ENCODE data around the gene VAT1. TPM values are rescaled to one million over a fixed set of nuclear protein-coding genes. Genes with fewer than 3 reads are reported as not detected.

Gene VAT1
- polyA plus RNA-seq, 1 donor from 2014 or later = 151 TPM

GRCh38 chr17:42980766-42981397 lies 41.3 kb downstream of the VAT1 start:
- H3K9ac ChIP-seq (ENCODE audit: low read length) = peak overlapping the region; percentile 95
- H3K27ac ChIP-seq (ENCODE audit: low read length) = peak overlapping the region; percentile 90
- no peaks in the 10 kb centered on the region for H3F3A ChIP-seq (ENCODE audit: insufficient read depth, low read length, poor library complexity, severe bottlenecking)
- TF ChIP-seq CTCF (IDR thresholded peaks at IDR 0.05; ENCODE audit: poor library complexity, severe bottlenecking) (peak; percentile 61), MXI1 (conservative IDR thresholded peaks at IDR 0.05; ENCODE audit: poor library complexity, severe bottlenecking) (peak; percentile 77), EP300 (conservative IDR thresholded peaks at IDR 0.05; ENCODE audit: poor library complexity, severe bottlenecking) (no peak), SMC3 (conservative IDR thresholded peaks at IDR 0.05; ENCODE audit: poor library complexity) (peak; percentile 33), TAF1 (IDR thresholded peaks at IDR 0.05; ENCODE audit: low read depth) (no peak), EZH2 (IDR thresholded peaks at IDR 0.05; ENCODE audit: borderline replicate concordance, insufficient read depth, low read length, poor library complexity, severe bottlenecking) (no peak), POLR2AphosphoS5 (IDR thresholded peaks at IDR 0.05) (peak; percentile 73), RAD21 (conservative IDR thresholded peaks at IDR 0.05) (no peak)
- TF ChIP-seq, protein P1, sequence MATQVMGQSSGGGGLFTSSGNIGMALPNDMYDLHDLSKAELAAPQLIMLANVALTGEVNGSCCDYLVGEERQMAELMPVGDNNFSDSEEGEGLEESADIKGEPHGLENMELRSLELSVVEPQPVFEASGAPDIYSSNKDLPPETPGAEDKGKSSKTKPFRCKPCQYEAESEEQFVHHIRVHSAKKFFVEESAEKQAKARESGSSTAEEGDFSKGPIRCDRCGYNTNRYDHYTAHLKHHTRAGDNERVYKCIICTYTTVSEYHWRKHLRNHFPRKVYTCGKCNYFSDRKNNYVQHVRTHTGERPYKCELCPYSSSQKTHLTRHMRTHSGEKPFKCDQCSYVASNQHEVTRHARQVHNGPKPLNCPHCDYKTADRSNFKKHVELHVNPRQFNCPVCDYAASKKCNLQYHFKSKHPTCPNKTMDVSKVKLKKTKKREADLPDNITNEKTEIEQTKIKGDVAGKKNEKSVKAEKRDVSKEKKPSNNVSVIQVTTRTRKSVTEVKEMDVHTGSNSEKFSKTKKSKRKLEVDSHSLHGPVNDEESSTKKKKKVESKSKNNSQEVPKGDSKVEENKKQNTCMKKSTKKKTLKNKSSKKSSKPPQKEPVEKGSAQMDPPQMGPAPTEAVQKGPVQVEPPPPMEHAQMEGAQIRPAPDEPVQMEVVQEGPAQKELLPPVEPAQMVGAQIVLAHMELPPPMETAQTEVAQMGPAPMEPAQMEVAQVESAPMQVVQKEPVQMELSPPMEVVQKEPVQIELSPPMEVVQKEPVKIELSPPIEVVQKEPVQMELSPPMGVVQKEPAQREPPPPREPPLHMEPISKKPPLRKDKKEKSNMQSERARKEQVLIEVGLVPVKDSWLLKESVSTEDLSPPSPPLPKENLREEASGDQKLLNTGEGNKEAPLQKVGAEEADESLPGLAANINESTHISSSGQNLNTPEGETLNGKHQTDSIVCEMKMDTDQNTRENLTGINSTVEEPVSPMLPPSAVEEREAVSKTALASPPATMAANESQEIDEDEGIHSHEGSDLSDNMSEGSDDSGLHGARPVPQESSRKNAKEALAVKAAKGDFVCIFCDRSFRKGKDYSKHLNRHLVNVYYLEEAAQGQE (IDR thresholded peaks at IDR 0.05; ENCODE audit: borderline replicate concordance) = no peak
- no peaks in the 10 kb centered on the region for H3K9me2 ChIP-seq (ENCODE audit: insufficient read depth, low read length)
- no peaks in the 10 kb centered on the region for H3K36me3 ChIP-seq (ENCODE audit: insufficient read depth, low read length)
- no peaks in the 10 kb centered on the region for H4K20me1 ChIP-seq (ENCODE audit: insufficient read depth)
- H3K4me3 ChIP-seq (ENCODE audit: low read length) = peak overlapping the region; percentile 99
- no peaks in the 10 kb centered on the region for H3K9me3 ChIP-seq (ENCODE audit: low read length)
- no peaks in the 10 kb centered on the region for H3K27me3 ChIP-seq (ENCODE audit: insufficient read depth, low read depth, low read length)
- peak overlapping the region; percentile 93 for H3K4me2 ChIP-seq (ENCODE audit: low read length)
- peaks cover 27% of the 10 kb centered on the region for H3K79me2 ChIP-seq (replicated peaks; ENCODE audit: insufficient read depth, low read length)
- peak overlapping the region; percentile 48 for H2AFZ ChIP-seq (ENCODE audit: low read depth, low read length)

DNA sequence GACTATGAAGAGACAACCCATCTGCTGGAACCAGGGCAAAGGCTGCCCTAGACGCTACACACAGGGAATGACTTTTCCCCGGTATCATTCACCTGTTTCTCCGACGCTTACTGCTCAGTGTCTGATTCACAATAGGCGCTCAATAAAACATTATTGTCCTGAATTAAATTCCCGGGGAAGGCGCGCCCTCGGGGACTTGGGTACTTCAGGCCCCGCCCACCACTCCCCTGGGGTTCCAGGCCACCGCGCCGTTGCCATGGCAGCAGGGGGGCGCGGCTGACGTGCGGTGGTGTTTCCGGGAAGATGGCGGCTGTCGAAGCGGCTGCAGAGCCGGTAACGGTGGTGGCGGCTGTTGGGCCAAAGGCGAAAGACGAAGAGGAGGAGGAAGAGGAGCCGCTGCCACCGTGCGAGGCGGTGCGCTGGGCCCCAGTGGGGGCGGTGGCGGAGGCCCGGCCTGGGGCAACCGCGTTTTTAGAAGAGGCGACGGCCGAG lies 41.9 kb downstream of the VAT1 start, which contains the start of gene RUNDC1:
Gene RUNDC1, plus strand, starts transcription at position 292 of the 492 bp plus-strand sequence. Its CDS starts 12 bp downstream, at position 304.
- Histone ChIP-seq H3F3A (ENCODE audit: insufficient read depth, low read length, poor library complexity, severe bottlenecking) (no peaks in the 10 kb centered on the region), H3K4me2 (ENCODE audit: low read length) (peak within 1 kb of the TSS; percentile 93), H3K27me3 (ENCODE audit: insufficient read depth, low read depth, low read length) (no peaks in the 10 kb centered on the region), H3K27ac (ENCODE audit: low read length) (peak within 1 kb of the TSS; percentile 90), H2AFZ (ENCODE audit: low read depth, low read length) (peak within 1 kb of the TSS; percentile 48), H3K9me3 (ENCODE audit: low read length) (no peaks in the 10 kb centered on the region), H3K36me3 (ENCODE audit: insufficient read depth, low read length) (no peaks in the 10 kb centered on the region), H4K20me1 (ENCODE audit: insufficient read depth) (no peaks in the 10 kb centered on the region), H3K79me2 (replicated peaks; ENCODE audit: insufficient read depth, low read length) (peaks cover 27% of the 10 kb centered on the region), H3K9ac (ENCODE audit: low read length) (peak within 1 kb of the TSS; percentile 95), H3K9me2 (ENCODE audit: insufficient read depth, low read length) (no peaks in the 10 kb centered on the region), H3K4me3 (ENCODE audit: low read length) (peak within 1 kb of the TSS; percentile 99)
- no peak for TF ChIP-seq EZH2 (IDR thresholded peaks at IDR 0.05; ENCODE audit: borderline replicate concordance, insufficient read depth, low read length, poor library complexity, severe bottlenecking)
- peak; percentile 83 for TF ChIP-seq TAF1 (IDR thresholded peaks at IDR 0.05; ENCODE audit: low read depth)
- peak; percentile 93 for TF ChIP-seq POLR2AphosphoS5 (IDR thresholded peaks at IDR 0.05)
- TF ChIP-seq MXI1 (conservative IDR thresholded peaks at IDR 0.05; ENCODE audit: poor library complexity, severe bottlenecking) = peak; percentile 81
- TF ChIP-seq EP300 (conservative IDR thresholded peaks at IDR 0.05; ENCODE audit: poor library complexity, severe bottlenecking) = peak; percentile 21
- TF ChIP-seq SMC3 (conservative IDR thresholded peaks at IDR 0.05; ENCODE audit: poor library complexity) = no peak
- TF ChIP-seq, protein P1 (IDR thresholded peaks at IDR 0.05; ENCODE audit: borderline replicate concordance) = peak; percentile 53

All from neural cell (in vitro differentiated cells).